Neural cell (in vitro differentiated cells): ENCODE results near the gene VWC2.

Experiments
- CTCF ChIP-seq: fragments of 450-650 bp; IDR thresholded peaks from 2 replicates; pipeline ENCODE4 v1.5.1; 2014; ENCODE audit warnings: antibody characterized with exemption, mild to moderate bottlenecking, moderate library complexity; ENCODE audit not compliant: poor library complexity, severe bottlenecking
- EP300 ChIP-seq: fragments of 450-650 bp; conservative IDR thresholded peaks from 2 replicates; pipeline ENCODE4 v1.6.1; 2014; ENCODE audit warnings: antibody characterized with exemption, mild to moderate bottlenecking, moderate library complexity; ENCODE audit not compliant: poor library complexity, severe bottlenecking
- EZH2 ChIP-seq: fragments of 200-600, 300-800 bp; shearing (Covaris generic), sonication (generic); IDR thresholded peaks from 2 replicates; pipeline ENCODE4 v1.6.1; 2014; ENCODE audit warnings: antibody characterized with exemption, low read length, borderline replicate concordance, mild to moderate bottlenecking; ENCODE audit not compliant: insufficient read depth, poor library complexity, severe bottlenecking
- MXI1 ChIP-seq: fragments of 450-650 bp; conservative IDR thresholded peaks from 2 replicates; pipeline ENCODE4 v1.6.1; 2014; ENCODE audit warnings: antibody characterized with exemption, mild to moderate bottlenecking; ENCODE audit not compliant: poor library complexity, severe bottlenecking
- POLR2AphosphoS5 ChIP-seq: IDR thresholded peaks from 2 replicates; pipeline ENCODE4 v1.6.1; 2012
- RAD21 ChIP-seq: fragments of 450-650 bp; conservative IDR thresholded peaks from 2 replicates; pipeline ENCODE4 v1.6.1; 2014; ENCODE audit warnings: antibody characterized with exemption, mild to moderate bottlenecking, moderate library complexity
- REST ChIP-seq: IDR thresholded peaks from 2 replicates; pipeline ENCODE4 v1.6.1; 2012; ENCODE audit warnings: borderline replicate concordance
- TAF1 ChIP-seq: IDR thresholded peaks from 2 replicates; pipeline ENCODE4 v1.6.1; 2012; ENCODE audit warnings: low read depth

GRCh38 chr7:49772916-49773217 is 571 bp upstream of the VWC2 start:
- no peak for TF ChIP-seq CTCF
- TF ChIP-seq TAF1: no peak
- TF ChIP-seq POLR2AphosphoS5: no peak
- TF ChIP-seq RAD21: no peak
- no peak for TF ChIP-seq EP300
- no peak for TF ChIP-seq REST
- TF ChIP-seq EZH2: no peak
- no peak for TF ChIP-seq MXI1
